ENCODE measurements around the gene SYNGR1.

- no peak for TF ChIP-seq CTCF (conservative IDR thresholded peaks at IDR 0.05 in 1 of 2, IDR thresholded peaks at IDR 0.05 in 1 of 2; ENCODE audit: extremely low read depth in 1 of 2, insufficient read depth in 1 of 2, low read depth in 1 of 2, low read length in 2 of 2)
- no peak for TF ChIP-seq EZH2 (IDR thresholded peaks at IDR 0.05; ENCODE audit: borderline replicate concordance, low read length)
These were observed 2.0 kb downstream of the SYNGR1 start for GRCh38 chr22:39351689-39352214.
